Calu3 (cell line): ENCODE measurements around the gene PLPP3. TPM values are rescaled to one million over a fixed set of nuclear protein-coding genes. Genes with fewer than 3 reads are reported as not detected.
A peak's percentile ranks its signal among the peaks of the same experiment; 100 is the strongest.

Experiments
- BruUV-seq: library from RNA; stranded (reverse); fragments of 400-500 nt; replicated peaks from 2 replicates; lab custom pipeline; 2021; lab: Mats Ljungman, UMichigan
- CTCF ChIA-PET: fragments of 300-600 bp; sonication (Branson Sonifier 250); formaldehyde crosslinking; loops from one replicate; lab custom pipeline; 2022; ENCODE audit warnings: antibody characterized with exemption; lab: Charles Lee
- DNase-seq: peaks from one replicate; pipeline ENCODE4 v3.0.0; 2022
- H3K27ac Mint-ChIP-seq: one replicate; pipeline ENCODE4 v1.8.0; 2022; ENCODE audit warnings: mixed read lengths; ENCODE audit not compliant: unreplicated experiment
- H3K27me3 Mint-ChIP-seq: one replicate; pipeline ENCODE4 v1.8.0; 2022; ENCODE audit warnings: mixed read lengths; ENCODE audit not compliant: unreplicated experiment
- H3K36me3 Mint-ChIP-seq: one replicate; pipeline ENCODE4 v1.8.0; 2022; ENCODE audit warnings: mild to moderate bottlenecking, moderate library complexity, mixed read lengths; ENCODE audit not compliant: insufficient read depth, unreplicated experiment
- H3K4me1 Mint-ChIP-seq: one replicate; pipeline ENCODE4 v1.8.0; 2022; ENCODE audit warnings: mild to moderate bottlenecking, low read depth, mixed read lengths; ENCODE audit not compliant: unreplicated experiment
- H3K4me3 Mint-ChIP-seq: one replicate; pipeline ENCODE4 v1.8.0; 2022; ENCODE audit warnings: mild to moderate bottlenecking, low read depth, moderate library complexity, mixed read lengths; ENCODE audit not compliant: unreplicated experiment
- H3K9me3 Mint-ChIP-seq: one replicate; pipeline ENCODE4 v1.8.0; 2022; ENCODE audit warnings: low read depth, mixed read lengths; ENCODE audit not compliant: unreplicated experiment
- intact Hi-C: fragments of 100-400 bp; cut with micrococcal nuclease; formaldehyde crosslinking; loops from one replicate; pipeline ENCODE4 v1.10.0; 2022; ENCODE audit not compliant: unreplicated experiment
- total RNA-seq: library from RNA; stranded (reverse); gene quantifications from 2 replicates; pipeline ENCODE4 v1.2.3, GENCODE V29; 2022
- TF ChIP-seq, protein P1 (sequence below): fragments of 200-600 bp; IDR thresholded peaks from one replicate; pipeline ENCODE4 v1.8.0; 2022; ENCODE audit warnings: antibody characterized with exemption; ENCODE audit not compliant: unreplicated experiment

PLPP3 gene
- total RNA-seq, 1 experiment from 2014 or later = 18.9 TPM

DNA sequence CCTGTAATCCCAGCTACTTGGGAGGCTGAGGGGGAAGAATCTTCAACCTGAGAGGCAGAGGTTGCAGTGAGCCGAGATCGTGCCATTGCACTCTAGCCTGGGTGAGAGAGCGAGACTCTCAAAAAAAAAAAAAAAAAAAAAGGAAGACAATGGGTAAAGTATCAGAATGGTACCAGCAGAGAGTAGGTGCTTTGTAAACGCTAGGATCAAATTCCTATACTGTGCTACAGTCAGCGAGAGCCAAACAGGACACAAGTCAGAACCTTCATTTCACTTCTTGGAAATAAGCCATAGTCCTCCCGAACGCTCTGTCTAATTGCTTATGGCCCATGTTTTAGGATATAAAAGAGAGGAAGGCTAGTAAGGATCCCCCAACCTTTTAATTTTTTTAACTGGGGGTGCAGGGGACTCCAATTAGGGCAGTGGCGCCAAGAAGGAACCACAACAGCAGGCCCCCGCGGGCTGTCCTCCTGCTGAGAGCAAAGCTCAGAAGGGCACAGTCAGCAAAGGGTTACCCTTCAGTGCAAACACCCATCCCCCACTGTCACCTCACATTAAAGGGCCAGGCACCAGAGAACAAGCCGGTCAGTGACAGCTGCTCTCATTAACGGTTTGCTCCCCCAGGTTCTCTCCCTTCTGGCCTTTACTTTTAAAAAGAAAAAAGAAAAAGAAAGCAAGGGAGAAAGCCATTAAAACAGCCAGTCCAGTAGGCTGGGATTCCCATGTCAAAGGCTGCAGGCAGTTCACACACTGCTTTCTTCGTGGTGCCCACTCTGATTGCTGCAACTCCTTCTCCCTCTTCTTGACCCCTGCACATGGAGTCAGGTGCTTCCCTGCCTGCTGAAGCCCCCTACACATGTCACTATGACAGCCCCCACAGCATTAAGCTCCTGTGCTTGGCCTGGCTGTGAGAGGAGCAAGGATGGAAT lies 69.4 kb downstream of the PLPP3 start:
- CTCF ChIA-PET = no interaction called here
- BruUV-seq = no TSS peak
- H3K36me3 Mint-ChIP-seq = peaks cover 19% of the 10 kb centered on the region
- H3K27me3 Mint-ChIP-seq = no peaks in the 10 kb centered on the region
- TF ChIP-seq, protein P1, sequence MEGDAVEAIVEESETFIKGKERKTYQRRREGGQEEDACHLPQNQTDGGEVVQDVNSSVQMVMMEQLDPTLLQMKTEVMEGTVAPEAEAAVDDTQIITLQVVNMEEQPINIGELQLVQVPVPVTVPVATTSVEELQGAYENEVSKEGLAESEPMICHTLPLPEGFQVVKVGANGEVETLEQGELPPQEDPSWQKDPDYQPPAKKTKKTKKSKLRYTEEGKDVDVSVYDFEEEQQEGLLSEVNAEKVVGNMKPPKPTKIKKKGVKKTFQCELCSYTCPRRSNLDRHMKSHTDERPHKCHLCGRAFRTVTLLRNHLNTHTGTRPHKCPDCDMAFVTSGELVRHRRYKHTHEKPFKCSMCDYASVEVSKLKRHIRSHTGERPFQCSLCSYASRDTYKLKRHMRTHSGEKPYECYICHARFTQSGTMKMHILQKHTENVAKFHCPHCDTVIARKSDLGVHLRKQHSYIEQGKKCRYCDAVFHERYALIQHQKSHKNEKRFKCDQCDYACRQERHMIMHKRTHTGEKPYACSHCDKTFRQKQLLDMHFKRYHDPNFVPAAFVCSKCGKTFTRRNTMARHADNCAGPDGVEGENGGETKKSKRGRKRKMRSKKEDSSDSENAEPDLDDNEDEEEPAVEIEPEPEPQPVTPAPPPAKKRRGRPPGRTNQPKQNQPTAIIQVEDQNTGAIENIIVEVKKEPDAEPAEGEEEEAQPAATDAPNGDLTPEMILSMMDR = no peak
- H3K27ac Mint-ChIP-seq = no peak overlapping the region
- intact Hi-C loops = no loop called here
- no peak overlapping the region for H3K4me3 Mint-ChIP-seq
- no peaks in the 10 kb centered on the region for H3K9me3 Mint-ChIP-seq
- peaks cover 32% of the 10 kb centered on the region for H3K4me1 Mint-ChIP-seq
- DNase-seq = no peak

DNA sequence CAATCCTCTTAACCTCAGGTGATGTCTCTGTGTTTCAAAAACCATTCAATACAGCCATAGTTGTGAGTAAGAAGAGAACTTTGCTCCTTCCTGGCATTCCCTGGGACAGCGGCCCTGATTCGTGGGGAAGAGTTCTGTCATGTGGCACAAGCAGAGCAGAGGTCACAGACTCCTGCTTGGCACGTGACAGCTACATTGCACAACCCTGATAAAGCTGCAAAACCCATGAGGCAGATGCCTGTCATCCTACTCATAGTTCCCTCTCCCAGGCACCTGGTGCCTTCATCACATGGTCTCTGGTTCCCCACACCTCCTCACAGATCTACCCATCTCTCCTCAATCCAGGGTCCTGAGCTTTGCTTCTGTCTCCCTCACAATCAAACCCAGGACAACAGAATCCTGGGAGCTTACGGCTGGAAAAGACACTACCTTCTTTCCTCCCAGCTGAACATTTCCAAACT lies 70.8 kb downstream of the PLPP3 start:
- DNase-seq = peak; percentile 48
- Mint-ChIP-seq H3K27ac (peak overlapping the region; percentile 8), H3K4me3 (no peak overlapping the region), H3K9me3 (no peaks in the 10 kb centered on the region), H3K27me3 (no peaks in the 10 kb centered on the region), H3K36me3 (peaks cover 19% of the 10 kb centered on the region), H3K4me1 (peaks cover 30% of the 10 kb centered on the region)
- BruUV-seq = no TSS peak
- TF ChIP-seq, protein P1 = no peak
- intact Hi-C loops = no loop called here
- CTCF ChIA-PET = interaction anchor here (1.6 kb wide), 1 partner anchor 17 kb away, joined by 3 read pairs; no protein-coding TSS in a partner anchor

DNA sequence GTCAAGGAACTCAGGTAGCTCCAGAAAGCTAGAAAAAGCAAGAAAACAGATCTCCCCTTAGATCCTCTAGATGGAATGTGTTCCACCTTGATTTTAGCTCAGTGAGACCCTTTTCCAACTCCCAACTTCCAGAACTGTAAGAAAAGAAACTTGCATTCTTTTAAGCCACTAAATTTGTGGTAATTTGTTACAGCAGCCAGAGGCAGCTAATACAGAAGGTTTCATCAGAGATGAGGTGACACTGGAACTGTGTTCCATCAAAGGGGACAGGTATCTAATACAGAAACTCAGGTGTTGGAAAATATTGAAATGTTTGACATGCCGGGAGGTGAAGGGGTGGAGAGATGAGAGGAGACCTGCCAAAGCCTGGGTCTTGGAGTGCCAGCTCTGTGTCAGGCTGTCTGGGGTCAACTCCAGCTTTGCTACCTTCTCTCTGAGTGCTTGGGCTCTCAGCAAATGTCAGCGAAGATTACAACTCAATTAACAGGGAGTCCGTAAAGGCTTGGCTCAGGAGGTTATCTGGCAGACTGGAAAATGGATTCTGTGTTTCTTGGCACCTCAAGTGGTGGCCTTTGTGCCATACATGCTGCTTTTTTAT lies 71.3 kb downstream of the PLPP3 start:
- intact Hi-C loops = no loop called here
- TF ChIP-seq, protein P1 = no peak
- Mint-ChIP-seq H3K4me1 (peaks cover 25% of the 10 kb centered on the region), H3K27ac (peak overlapping the region; percentile 8), H3K4me3 (no peak overlapping the region), H3K27me3 (no peaks in the 10 kb centered on the region), H3K36me3 (peaks cover 19% of the 10 kb centered on the region), H3K9me3 (no peaks in the 10 kb centered on the region)
- no peak for DNase-seq
- CTCF ChIA-PET = interaction anchor here (1.6 kb wide), 1 partner anchor 17 kb away, joined by 3 read pairs; no protein-coding TSS in a partner anchor
- no TSS peak for BruUV-seq

DNA sequence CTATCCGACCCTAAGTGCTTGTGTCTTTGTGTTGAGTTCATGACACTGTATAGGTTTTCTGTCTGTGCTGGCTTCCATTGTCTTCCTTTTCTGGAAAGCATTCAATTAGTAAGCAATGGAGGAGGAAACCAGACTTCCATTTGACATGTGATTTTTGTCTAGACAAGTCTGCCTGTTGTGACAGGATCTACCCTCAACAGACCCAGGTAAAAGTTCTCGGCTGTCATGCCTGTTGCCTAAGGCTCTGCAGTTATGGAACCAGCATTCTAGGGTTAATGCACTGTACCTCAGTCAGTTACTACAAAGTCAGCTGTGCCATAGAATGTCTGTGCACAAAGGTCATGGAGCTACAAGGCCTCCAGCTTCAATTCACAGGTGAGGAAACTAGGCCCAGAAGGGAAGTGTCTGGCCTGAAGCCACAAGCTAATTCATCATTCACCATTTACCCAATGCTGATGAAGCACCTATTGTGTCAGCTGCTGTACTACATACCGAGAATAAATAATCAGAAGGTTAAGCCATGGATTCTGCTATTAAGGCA lies 72.3 kb downstream of the PLPP3 start:
- no peak for DNase-seq
- Mint-ChIP-seq H3K27ac (no peak overlapping the region), H3K4me1 (peaks cover 20% of the 10 kb centered on the region), H3K36me3 (peaks cover 19% of the 10 kb centered on the region), H3K27me3 (no peaks in the 10 kb centered on the region), H3K9me3 (no peaks in the 10 kb centered on the region), H3K4me3 (no peak overlapping the region)
- intact Hi-C loops = no loop called here
- no TSS peak for BruUV-seq
- TF ChIP-seq, protein P1 = no peak
- CTCF ChIA-PET = interaction anchor here (1.6 kb wide), 1 partner anchor 16 kb away, joined by 3 read pairs; no protein-coding TSS in a partner anchor
